Esophagus squamous epithelium (tissue), 4 donors: ENCODE data around the gene MELK.

Experiments used
- POLR2A ChIP-seq, 4 donors: fragments of 450-650 bp; IDR thresholded peaks; one replicate each; pipeline ENCODE4 v1.6.1; 2017; ENCODE audit warnings: antibody characterized with exemption in 4 of 4, mild to moderate bottlenecking in 4 of 4, moderate library complexity in 3 of 4
- TF ChIP-seq, protein P1 (sequence below), 6 experiments: fragments of 450-650 bp in 4 of 6; fragments of 200-600 bp in 2 of 6; sonication (generic) in 2 of 6; IDR thresholded peaks; one replicate each; pipeline ENCODE4 v1.5.1; 2016 to 2019; ENCODE audit warnings: antibody characterized with exemption in 6 of 6, mild to moderate bottlenecking in 4 of 6, moderate library complexity in 4 of 6

DNA sequence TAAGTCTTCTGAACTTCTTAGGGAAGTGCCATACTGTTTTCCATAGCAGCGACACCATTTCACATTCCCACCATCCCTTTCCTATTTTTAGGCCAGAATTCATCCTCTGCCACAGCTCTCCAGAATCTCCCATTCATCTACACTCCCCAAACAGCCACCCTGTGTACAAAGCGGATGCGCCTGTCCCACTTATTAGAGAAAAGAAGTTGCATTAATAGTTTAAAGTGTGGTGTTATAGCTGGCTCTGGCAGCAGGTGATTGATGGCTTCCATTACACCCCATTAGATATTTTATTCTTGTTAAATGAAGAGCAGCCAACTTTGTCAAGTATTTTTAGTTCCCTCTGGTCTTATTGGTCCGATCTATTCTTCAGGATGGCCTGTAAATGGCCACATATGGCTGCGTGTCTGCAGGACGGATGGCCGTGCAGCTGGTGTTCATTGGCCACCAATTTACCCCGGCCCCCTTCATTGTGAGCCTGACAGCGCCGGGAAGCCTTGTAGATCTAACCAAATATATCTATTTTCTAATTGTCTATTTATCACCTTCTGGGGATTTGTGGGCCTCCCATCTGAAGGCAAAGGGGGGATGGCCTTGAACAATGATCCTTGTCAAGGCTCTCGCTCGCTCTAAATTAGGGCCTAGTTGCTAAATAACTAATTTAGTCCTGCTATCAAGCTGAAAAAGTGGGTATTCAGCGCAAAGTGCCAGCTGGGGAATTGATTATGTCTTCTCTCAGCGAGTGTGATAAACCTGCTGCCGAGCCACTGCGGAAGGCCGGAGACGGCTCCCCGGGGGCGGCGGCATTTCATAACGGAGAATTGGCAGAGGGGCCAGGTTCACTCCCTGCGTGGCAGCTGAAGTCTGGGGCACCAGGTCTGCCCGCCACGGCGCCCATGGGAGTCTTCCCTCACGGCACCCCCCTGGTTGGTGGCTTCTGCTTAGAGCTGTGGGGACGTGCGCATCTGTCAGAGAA is 141.1 kb downstream of the MELK start:
- TF ChIP-seq, protein P1, sequence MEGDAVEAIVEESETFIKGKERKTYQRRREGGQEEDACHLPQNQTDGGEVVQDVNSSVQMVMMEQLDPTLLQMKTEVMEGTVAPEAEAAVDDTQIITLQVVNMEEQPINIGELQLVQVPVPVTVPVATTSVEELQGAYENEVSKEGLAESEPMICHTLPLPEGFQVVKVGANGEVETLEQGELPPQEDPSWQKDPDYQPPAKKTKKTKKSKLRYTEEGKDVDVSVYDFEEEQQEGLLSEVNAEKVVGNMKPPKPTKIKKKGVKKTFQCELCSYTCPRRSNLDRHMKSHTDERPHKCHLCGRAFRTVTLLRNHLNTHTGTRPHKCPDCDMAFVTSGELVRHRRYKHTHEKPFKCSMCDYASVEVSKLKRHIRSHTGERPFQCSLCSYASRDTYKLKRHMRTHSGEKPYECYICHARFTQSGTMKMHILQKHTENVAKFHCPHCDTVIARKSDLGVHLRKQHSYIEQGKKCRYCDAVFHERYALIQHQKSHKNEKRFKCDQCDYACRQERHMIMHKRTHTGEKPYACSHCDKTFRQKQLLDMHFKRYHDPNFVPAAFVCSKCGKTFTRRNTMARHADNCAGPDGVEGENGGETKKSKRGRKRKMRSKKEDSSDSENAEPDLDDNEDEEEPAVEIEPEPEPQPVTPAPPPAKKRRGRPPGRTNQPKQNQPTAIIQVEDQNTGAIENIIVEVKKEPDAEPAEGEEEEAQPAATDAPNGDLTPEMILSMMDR (IDR thresholded peaks at IDR 0.05), result no peak
- no peak for TF ChIP-seq POLR2A (IDR thresholded peaks at IDR 0.05)
